Neuronal stem cell (in vitro differentiated cells): ENCODE measurements around the gene TMCO4.

Experiments
- DNase-seq: peaks from one replicate; pipeline ENCODE4 v3.0.0-alpha.2; 2013; ENCODE audit warnings: low spot score
- H2AFZ ChIP-seq: one replicate; pipeline ENCODE4 v1.6.1; 2013; ENCODE audit warnings: mild to moderate bottlenecking, low read length, inconsistent platforms
- H2AK5ac ChIP-seq: 2 replicates; pipeline ENCODE4 v1.6.1; 2013; ENCODE audit warnings: low read depth, mild to moderate bottlenecking, inconsistent platforms, low read length, moderate library complexity, mixed read lengths
- H2BK120ac ChIP-seq: 2 replicates; pipeline ENCODE4 v1.6.1; 2013; ENCODE audit warnings: low read depth, mild to moderate bottlenecking, inconsistent platforms, low read length, moderate library complexity, mixed read lengths
- H2BK12ac ChIP-seq: one replicate; pipeline ENCODE4 v1.6.1; 2013; ENCODE audit warnings: low read length, inconsistent platforms
- H2BK15ac ChIP-seq: 2 replicates; pipeline ENCODE4 v1.6.1; 2013; ENCODE audit warnings: mild to moderate bottlenecking, low read length, inconsistent platforms, mixed read lengths
- H2BK5ac ChIP-seq: one replicate; pipeline ENCODE4 v1.6.1; 2013; ENCODE audit warnings: inconsistent platforms, mild to moderate bottlenecking, low read length, moderate library complexity
- H3K14ac ChIP-seq: one replicate; pipeline ENCODE4 v1.6.1; 2013; ENCODE audit warnings: low read length, inconsistent platforms
- H3K18ac ChIP-seq: 2 replicates; pipeline ENCODE4 v1.6.1; 2013; ENCODE audit warnings: low read length, inconsistent platforms
- H3K23ac ChIP-seq: 2 replicates; pipeline ENCODE4 v1.6.1; 2013; ENCODE audit warnings: low read depth, mild to moderate bottlenecking, mixed read lengths, low read length, inconsistent platforms; ENCODE audit not compliant: poor library complexity
- H3K27ac ChIP-seq: replicated peaks from 3 replicates; pipeline ENCODE4 v1.5.1; 2013; ENCODE audit warnings: low read length, inconsistent platforms
- H3K27me3 ChIP-seq, 3 experiments: 2 replicates each; pipeline ENCODE4 v1.6.1; 2013; ENCODE audit warnings: low read length in 3 of 3, mild to moderate bottlenecking in 2 of 3, inconsistent platforms in 1 of 3, low read depth in 1 of 3, mixed read lengths in 1 of 3, moderate library complexity in 1 of 3; ENCODE audit not compliant: control insufficient read depth in 3 of 3, insufficient read depth in 3 of 3
- H3K36me3 ChIP-seq, 2 donors: replicated peaks in 1 of 2; 2 replicates each; pipeline ENCODE4 v1.6.1; 2013; ENCODE audit warnings: low read length in 2 of 2; ENCODE audit not compliant: control insufficient read depth in 2 of 2, insufficient read depth in 2 of 2
- H3K4ac ChIP-seq: 2 replicates; pipeline ENCODE4 v1.6.1; 2013; ENCODE audit warnings: inconsistent platforms, mild to moderate bottlenecking, low read length, moderate library complexity
- H3K4me1 ChIP-seq, 2 donors: 1 replicate in 1 of 2; 2 replicates in 1 of 2; pipeline ENCODE4 v1.6.1; 2013; ENCODE audit warnings: low read length in 2 of 2, low read depth in 1 of 2; ENCODE audit not compliant: control insufficient read depth in 2 of 2, insufficient read depth in 1 of 2
- H3K4me2 ChIP-seq: one replicate; pipeline ENCODE4 v1.6.1; 2013; ENCODE audit warnings: mild to moderate bottlenecking, low read length, inconsistent platforms; ENCODE audit not compliant: insufficient read depth, poor library complexity, severe bottlenecking
- H3K4me3 ChIP-seq, 2 donors: 2 replicates each; pipeline ENCODE4 v1.5.1; 2013; ENCODE audit warnings: low read length in 2 of 2, mild to moderate bottlenecking in 2 of 2, inconsistent platforms in 1 of 2, moderate library complexity in 1 of 2
- H3K79me1 ChIP-seq: one replicate; pipeline ENCODE4 v1.6.1; 2013; ENCODE audit warnings: low read depth, mild to moderate bottlenecking, inconsistent platforms, low read length, moderate library complexity
- H3K9ac ChIP-seq: one replicate; pipeline ENCODE4 v1.6.1; 2013; ENCODE audit warnings: mild to moderate bottlenecking, low read depth, low read length, inconsistent platforms; ENCODE audit not compliant: poor library complexity
- H3K9me3 ChIP-seq, 2 donors: replicated peaks in 1 of 2; 2 replicates each; pipeline versions ENCODE3 to v1.6.1; 2013; ENCODE audit warnings: low read length in 2 of 2, mild to moderate bottlenecking in 2 of 2, inconsistent platforms in 1 of 2, low read depth in 1 of 2, mixed read lengths in 1 of 2, moderate library complexity in 1 of 2; ENCODE audit not compliant: control insufficient read depth in 2 of 2, insufficient read depth in 1 of 2
- H4K8ac ChIP-seq: one replicate; pipeline ENCODE4 v1.6.1; 2013; ENCODE audit warnings: low read depth, mild to moderate bottlenecking, inconsistent platforms, low read length, moderate library complexity
- H4K91ac ChIP-seq: one replicate; pipeline ENCODE4 v1.6.1; 2013; ENCODE audit warnings: low read length, low read depth, mild to moderate bottlenecking, inconsistent platforms; ENCODE audit not compliant: poor library complexity
- WGBS, 2 donors: extraction: QIAGEN DNeasy Blood & Tissue Kit; methylation state at CpG; one replicate each; pipeline ENCODE4 v1.1.7; 2013; ENCODE audit warnings: missing lambda C conversion rate in 2 of 2, mixed read lengths in 1 of 2; ENCODE audit not compliant: insufficient read length in 2 of 2, insufficient replicate concordance in 1 of 2; ENCODE audit errors: extremely low coverage in 2 of 2; 5-methylcytosine and 5-hydroxymethylcytosine counted together

Gene TMCO4

GRCh38 chr1:19723874-19724273, 75.8 kb downstream of the TMCO4 start:
- no peak for DNase-seq

GRCh38 chr1:19720973-19721372, 78.7 kb downstream of the TMCO4 start:
- no peak overlapping the region for H3K4me3 ChIP-seq
- no peak overlapping the region for H3K27ac ChIP-seq
- peaks cover 0 to 47% (median 0%) of the 10 kb centered on the region in 3 experiments for H3K27me3 ChIP-seq
- no peak overlapping the region for H2BK5ac ChIP-seq
- H3K4ac ChIP-seq = no peak overlapping the region
- H3K23ac ChIP-seq = no peak overlapping the region
- H3K79me1 ChIP-seq = no peaks in the 10 kb centered on the region
- DNase-seq = no peak
- H2BK120ac ChIP-seq = no peak overlapping the region
- H4K91ac ChIP-seq = no peak overlapping the region
- no peak overlapping the region for H3K4me2 ChIP-seq
- no peak overlapping the region for H2BK12ac ChIP-seq
- H3K9ac ChIP-seq = no peak overlapping the region
- H4K8ac ChIP-seq = no peak overlapping the region
- peaks cover 0 to 3% of the 10 kb centered on the region in 2 donors for H3K4me1 ChIP-seq
- H3K9me3 ChIP-seq = peaks cover 0 to 1% of the 10 kb centered on the region in 2 donors
- WGBS, 2 donors = no CpG with 5 or more reads among the region's 4 CpGs
- no peak overlapping the region for H2AK5ac ChIP-seq
- H3K36me3 ChIP-seq = no peaks in the 10 kb centered on the region
- H2AFZ ChIP-seq = no peak overlapping the region
- no peak overlapping the region for H3K18ac ChIP-seq
- H2BK15ac ChIP-seq = no peak overlapping the region
- H3K14ac ChIP-seq = no peak overlapping the region

More at GRCh38 chr1:19723874-19724273, 75.8 kb downstream of the TMCO4 start:
- Histone ChIP-seq H2BK12ac (no peak overlapping the region), H3K14ac (no peak overlapping the region), H3K79me1 (no peaks in the 10 kb centered on the region), H2AFZ (no peak overlapping the region), H2BK15ac (no peak overlapping the region), H3K9ac (no peak overlapping the region), H3K4me1 (peaks cover 0 to 3% of the 10 kb centered on the region in 2 donors), H3K27me3 (peaks cover 0 to 67% (median 0%) of the 10 kb centered on the region in 3 experiments), H3K23ac (no peak overlapping the region), H3K9me3 (peaks cover 0 to 1% of the 10 kb centered on the region in 2 donors), H4K91ac (no peak overlapping the region), H3K27ac (no peak overlapping the region), H3K4me2 (no peak overlapping the region), H2BK5ac (no peak overlapping the region), H3K18ac (no peak overlapping the region), H3K36me3 (no peaks in the 10 kb centered on the region), H2BK120ac (no peak overlapping the region), H4K8ac (no peak overlapping the region), H2AK5ac (no peak overlapping the region), H3K4me3 (no peak overlapping the region), H3K4ac (no peak overlapping the region)
- WGBS, 2 donors = no CpG with 5 or more reads among the region's 4 CpGs

- H3K4ac ChIP-seq = no peak overlapping the region
- no CpG with 5 or more reads among the region's 4 CpGs for WGBS, 2 donors
- no peak overlapping the region for H3K27ac ChIP-seq
- H3K27me3 ChIP-seq = peaks cover 0 to 41% (median 0%) of the 10 kb centered on the region in 3 experiments
- peaks cover 0 to 3% of the 10 kb centered on the region in 2 donors for H3K4me1 ChIP-seq
- H4K91ac ChIP-seq = no peak overlapping the region
- no peak overlapping the region for H3K14ac ChIP-seq
- no peak overlapping the region for H2AK5ac ChIP-seq
- no peak overlapping the region for H3K4me3 ChIP-seq
- H2AFZ ChIP-seq = no peak overlapping the region
- H3K79me1 ChIP-seq = no peaks in the 10 kb centered on the region
- H3K9ac ChIP-seq = no peak overlapping the region
- no peak overlapping the region for H2BK12ac ChIP-seq
- no peak overlapping the region for H4K8ac ChIP-seq
- no peak overlapping the region for H2BK15ac ChIP-seq
- no peak overlapping the region for H3K18ac ChIP-seq
- DNase-seq = no peak
- H3K36me3 ChIP-seq = no peaks in the 10 kb centered on the region
- H3K9me3 ChIP-seq = no peaks in the 10 kb centered on the region
- H2BK5ac ChIP-seq = no peak overlapping the region
- H3K23ac ChIP-seq = no peak overlapping the region
- H3K4me2 ChIP-seq = no peak overlapping the region
- no peak overlapping the region for H2BK120ac ChIP-seq
Measured at GRCh38 chr1:19720174-19720573, 79.5 kb downstream of the TMCO4 start.

GRCh38 chr1:19717467-19717866, 82.2 kb downstream of the TMCO4 start:
- H2AK5ac ChIP-seq = no peak overlapping the region
- no peak overlapping the region for H3K4ac ChIP-seq
- H2BK15ac ChIP-seq = no peak overlapping the region
- H3K18ac ChIP-seq = no peak overlapping the region
- H3K4me1 ChIP-seq = no peaks in the 10 kb centered on the region
- H3K4me3 ChIP-seq = no peak overlapping the region
- no peak overlapping the region for H3K23ac ChIP-seq
- WGBS, 2 donors = no CpG with 5 or more reads among the region's 6 CpGs
- no peak overlapping the region for H4K8ac ChIP-seq
- no peak overlapping the region for H3K27ac ChIP-seq
- no peak overlapping the region for H3K9ac ChIP-seq
- H3K79me1 ChIP-seq = no peaks in the 10 kb centered on the region
- H3K27me3 ChIP-seq = peaks cover 0 to 24% (median 0%) of the 10 kb centered on the region in 3 experiments
- no peaks in the 10 kb centered on the region for H3K36me3 ChIP-seq
- H2BK12ac ChIP-seq = no peak overlapping the region
- H2BK120ac ChIP-seq = no peak overlapping the region
- no peaks in the 10 kb centered on the region for H3K9me3 ChIP-seq
- H2AFZ ChIP-seq = no peak overlapping the region
- DNase-seq = no peak
- H3K4me2 ChIP-seq = no peak overlapping the region
- no peak overlapping the region for H2BK5ac ChIP-seq
- H3K14ac ChIP-seq = no peak overlapping the region
- no peak overlapping the region for H4K91ac ChIP-seq
